Measurements from ENCODE around the gene TNFRSF14.

The TNFRSF14 gene

GRCh38 chr1:2553871-2554620, 2.1 kb upstream of the TNFRSF14 start:
- TF ChIP-seq CTCF (IDR thresholded peaks at IDR 0.05) (no peak), ZFX (IDR thresholded peaks at IDR 0.05; ENCODE audit: borderline replicate concordance) (no peak)
- H3K27ac ChIP-seq: no peak overlapping the region

GRCh38 chr1:2554621-2555387, 1.4 kb upstream of the TNFRSF14 start:
- TF ChIP-seq ZFX (IDR thresholded peaks at IDR 0.05; ENCODE audit: borderline replicate concordance) (no peak), CTCF (IDR thresholded peaks at IDR 0.05) (no peak)
- H3K27ac ChIP-seq: no peak overlapping the region

- TF ChIP-seq CTCF (IDR thresholded peaks at IDR 0.05): no peak
- no peak for TF ChIP-seq ZFX (IDR thresholded peaks at IDR 0.05; ENCODE audit: borderline replicate concordance)
- peak overlapping the region; percentile 29; the same call in 1 of the 2 replicates for H3K27ac ChIP-seq
Measured at GRCh38 chr1:2555634-2556276, 416 bp upstream of the TNFRSF14 start.

- no peak for TF ChIP-seq CTCF (IDR thresholded peaks at IDR 0.05)
- peak overlapping the region; percentile 29; the same call in 1 of the 2 replicates for H3K27ac ChIP-seq
Measured at GRCh38 chr1:2556678-2557481, 709 bp downstream of the TNFRSF14 start.

GRCh38 chr1:2557482-2558400, 1.6 kb downstream of the TNFRSF14 start:
- no peak overlapping the region for H3K27ac ChIP-seq
- no peak for TF ChIP-seq CTCF (IDR thresholded peaks at IDR 0.05)

GRCh38 chr1:2558420-2558819, 2.2 kb downstream of the TNFRSF14 start:
- TF ChIP-seq ZFX (IDR thresholded peaks at IDR 0.05; ENCODE audit: borderline replicate concordance): no peak
- no peak for TF ChIP-seq CTCF (IDR thresholded peaks at IDR 0.05)
- no peak overlapping the region for H3K27ac ChIP-seq

Measured in 22Rv1 (cell line).